GM18873 (cell line): ENCODE results near the gene TGFBR3.

Experiments
- ATAC-seq: cut with Tn5 transposase; IDR thresholded peaks from one replicate; pipeline ENCODE4 v1.9.1; 2021; ENCODE audit warnings: mild to moderate bottlenecking, moderate library complexity, moderate number of reproducible peaks; ENCODE audit not compliant: unreplicated experiment, low FRiP score

TGFBR3 gene

GRCh38 chr1:91764471-91765115 lies 121.4 kb downstream of the TGFBR3 start:
- no peak for ATAC-seq

GRCh38 chr1:91763252-91763651 lies 122.7 kb downstream of the TGFBR3 start:
- no peak for ATAC-seq

GRCh38 chr1:91761295-91761721 lies 124.6 kb downstream of the TGFBR3 start:
- no peak for ATAC-seq

GRCh38 chr1:91760512-91760911 lies 125.4 kb downstream of the TGFBR3 start:
- ATAC-seq, result no peak

GRCh38 chr1:91759076-91759475 lies 126.9 kb downstream of the TGFBR3 start:
- no peak for ATAC-seq

GRCh38 chr1:91757763-91758460 lies 128.0 kb downstream of the TGFBR3 start:
- no peak for ATAC-seq

GRCh38 chr1:91755702-91756287 lies 130.2 kb downstream of the TGFBR3 start:
- no peak for ATAC-seq

GRCh38 chr1:91754816-91755580 lies 131.0 kb downstream of the TGFBR3 start:
- no peak for ATAC-seq

- ATAC-seq, result peak; percentile 46
Observed at GRCh38 chr1:91754348-91754747, 131.6 kb downstream of the TGFBR3 start.

- no peak for ATAC-seq
Observed at GRCh38 chr1:91753878-91754277, 132.1 kb downstream of the TGFBR3 start.

- peak; percentile 64 for ATAC-seq
Observed at GRCh38 chr1:91752324-91752723, 133.6 kb downstream of the TGFBR3 start.

GRCh38 chr1:91751275-91751674 lies 134.7 kb downstream of the TGFBR3 start:
- ATAC-seq, result no peak

GRCh38 chr1:91750398-91750996 lies 135.5 kb downstream of the TGFBR3 start:
- ATAC-seq, result no peak

GRCh38 chr1:91749788-91750231 lies 136.1 kb downstream of the TGFBR3 start:
- ATAC-seq, result no peak

GRCh38 chr1:91747666-91748065 lies 138.3 kb downstream of the TGFBR3 start:
- no peak for ATAC-seq

- ATAC-seq, result no peak
Observed at GRCh38 chr1:91746728-91747338, 139.1 kb downstream of the TGFBR3 start.

GRCh38 chr1:91745640-91746373 lies 140.1 kb downstream of the TGFBR3 start:
- no peak for ATAC-seq

- no peak for ATAC-seq
Observed at GRCh38 chr1:91744953-91745639, 140.9 kb downstream of the TGFBR3 start.

GRCh38 chr1:91742848-91743292 lies 143.1 kb downstream of the TGFBR3 start:
- ATAC-seq, result no peak
